Iris pigment epithelial cell (primary cell): ENCODE results near the gene ADM5.
A peak's percentile ranks its signal among the peaks of the same experiment; 100 is the strongest.

Experiments
- DNase-seq: peaks from one replicate; pipeline ENCODE4 v3.0.0-alpha.2; 2011; ENCODE audit warnings: low read depth

The ADM5 gene

GRCh38 chr19:49658566-49659442, 30.6 kb upstream of the ADM5 start:
- no peak for DNase-seq

DNA sequence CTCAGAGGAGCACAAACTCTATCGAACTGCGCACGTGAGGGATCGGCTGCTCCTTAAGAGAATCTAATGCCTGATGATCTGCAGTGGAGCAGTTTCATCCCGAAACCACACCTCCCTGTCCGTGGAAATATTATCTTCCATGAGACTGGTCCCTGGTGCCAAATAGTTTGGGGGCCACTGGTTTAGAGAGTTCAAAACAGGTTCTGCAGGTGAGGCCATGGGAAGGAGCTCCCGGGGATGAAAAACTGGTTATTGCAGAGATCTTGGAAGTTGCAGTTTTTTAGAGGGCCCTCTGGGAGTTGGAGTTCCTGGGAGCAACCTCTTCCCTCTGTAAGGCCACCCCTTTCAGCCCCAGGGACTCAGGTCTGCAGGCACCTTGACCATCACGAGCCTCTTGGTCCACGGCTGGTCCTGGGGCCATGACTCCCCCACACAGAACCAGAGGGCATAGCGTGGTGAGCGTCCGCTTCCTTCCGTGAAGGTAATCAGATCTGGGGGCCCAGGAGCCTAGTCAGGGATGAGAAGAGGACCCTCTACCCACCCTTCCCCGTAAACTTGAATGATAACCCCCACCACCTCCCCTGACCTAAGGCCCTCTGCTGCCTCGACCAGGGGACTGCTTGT, 28.9 kb upstream of the ADM5 start:
- no peak for DNase-seq

DNA sequence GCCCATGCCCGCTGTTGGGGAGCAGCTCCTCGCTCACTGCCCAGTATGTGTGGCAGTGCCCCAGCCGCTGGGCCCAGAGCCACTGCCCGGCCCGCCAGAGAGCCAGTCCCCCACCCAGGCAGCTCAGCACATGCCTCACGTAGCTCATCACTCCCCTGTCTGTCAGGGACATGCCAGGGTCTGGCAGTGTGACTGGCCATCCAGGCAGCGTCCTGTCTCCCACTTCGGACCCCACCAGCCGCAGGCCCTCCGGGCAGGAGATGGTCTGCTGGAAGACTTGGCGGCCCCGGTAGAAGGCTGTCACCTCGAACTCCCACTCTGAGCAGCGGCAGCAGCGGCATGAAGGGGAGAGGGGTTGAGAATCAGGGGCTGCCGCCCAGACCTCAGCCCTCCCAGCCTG, 27.4 kb upstream of the ADM5 start:
- DNase-seq: no peak

- DNase-seq: no peak
These were observed 26.2 kb upstream of the ADM5 start for GRCh38 chr19:49663224-49663623.

- peak; percentile 77 for DNase-seq
These were observed 25.0 kb upstream of the ADM5 start for GRCh38 chr19:49664171-49665035.

DNA sequence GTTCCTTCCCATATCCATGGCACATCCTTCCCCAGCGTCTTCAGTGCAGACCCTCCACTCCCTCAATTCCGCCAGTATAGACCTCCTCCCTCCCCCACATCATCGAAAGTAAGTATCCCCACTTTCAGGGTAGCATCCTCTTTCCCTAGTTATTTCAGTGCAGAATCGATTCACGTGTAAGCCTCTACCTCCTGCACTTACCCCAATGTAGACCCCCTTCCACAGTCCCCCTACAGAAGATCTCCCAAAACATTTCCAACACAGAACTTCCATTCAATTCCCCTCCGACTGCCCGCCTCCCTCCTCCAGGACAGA, 24.4 kb upstream of the ADM5 start:
- DNase-seq: no peak

- DNase-seq: peak; percentile 94
These were observed 23.9 kb upstream of the ADM5 start, which contains the start of the genes BCL2L12 and IRF3 for GRCh38 chr19:49665351-49666119. Gene BCL2L12 (plus strand): TSS chr19:49665933. CDS start chr19:49666693, 760 bp downstream. Gene IRF3 (minus strand): TSS chr19:49665857. CDS start chr19:49664838, 1,019 bp downstream.

DNA sequence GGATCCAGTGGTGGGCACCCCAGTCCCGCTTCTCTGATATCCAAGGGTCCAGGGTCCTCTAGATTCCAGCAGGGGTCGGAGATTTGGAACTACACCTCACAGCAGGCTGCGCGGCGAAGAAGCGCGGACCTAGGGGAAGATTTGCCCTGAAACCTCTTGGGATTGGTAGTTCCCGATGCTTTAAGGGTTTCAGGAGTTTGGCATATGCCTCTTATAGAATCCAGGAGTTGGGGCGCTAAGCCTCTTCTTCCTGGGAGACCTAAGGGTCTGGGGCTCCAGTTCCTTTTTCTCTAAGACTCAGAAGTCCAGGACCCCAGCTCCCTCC, 23.3 kb upstream of the ADM5 start:
- no peak for DNase-seq

- DNase-seq: no peak
These were observed 21.9 kb upstream of the ADM5 start for GRCh38 chr19:49667473-49667872.

GRCh38 chr19:49669516-49669915, 19.9 kb upstream of the ADM5 start:
- DNase-seq: peak; percentile 20

DNA sequence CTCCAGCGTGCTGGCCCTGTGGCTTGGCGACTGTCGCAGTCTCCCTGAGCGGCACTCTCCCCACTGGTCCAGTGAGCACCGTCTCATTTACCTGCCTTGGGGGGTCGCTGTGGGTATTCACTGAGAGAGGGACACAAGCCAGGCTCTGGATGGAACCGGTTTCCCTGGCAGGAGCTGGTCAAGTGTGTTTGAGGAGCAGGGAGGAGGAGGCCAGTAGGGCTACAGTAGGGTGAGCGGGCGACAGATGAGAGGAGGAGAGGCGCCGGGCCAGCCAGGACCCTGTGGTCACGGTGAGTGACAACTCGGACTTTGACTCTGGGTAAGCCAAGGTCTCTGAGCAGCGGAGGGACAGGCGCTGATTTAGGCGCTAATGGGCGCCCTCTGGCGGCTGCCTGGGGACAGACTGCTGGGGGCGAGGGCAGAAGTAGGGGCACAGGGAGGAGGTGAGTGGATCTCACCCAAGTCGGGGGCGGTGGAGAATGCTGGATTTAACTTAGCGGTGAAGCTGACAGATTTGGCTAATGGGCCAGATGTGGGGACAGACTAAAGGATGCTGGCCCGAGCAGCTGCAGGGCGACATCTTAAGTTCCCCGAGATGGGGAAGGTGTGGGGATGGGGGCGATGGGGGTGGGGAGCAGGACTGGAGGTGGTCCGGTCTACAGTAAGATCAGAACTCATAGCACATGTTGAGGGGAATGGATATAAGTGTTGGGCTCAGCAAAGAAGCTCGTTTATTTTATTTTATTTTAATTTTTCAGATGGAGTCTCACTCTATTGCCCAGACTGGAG, 17.1 kb upstream of the ADM5 start:
- DNase-seq: peak; percentile 57

GRCh38 chr19:49676136-49676783, 13.1 kb upstream of the ADM5 start:
- DNase-seq: peak; percentile 95

DNA sequence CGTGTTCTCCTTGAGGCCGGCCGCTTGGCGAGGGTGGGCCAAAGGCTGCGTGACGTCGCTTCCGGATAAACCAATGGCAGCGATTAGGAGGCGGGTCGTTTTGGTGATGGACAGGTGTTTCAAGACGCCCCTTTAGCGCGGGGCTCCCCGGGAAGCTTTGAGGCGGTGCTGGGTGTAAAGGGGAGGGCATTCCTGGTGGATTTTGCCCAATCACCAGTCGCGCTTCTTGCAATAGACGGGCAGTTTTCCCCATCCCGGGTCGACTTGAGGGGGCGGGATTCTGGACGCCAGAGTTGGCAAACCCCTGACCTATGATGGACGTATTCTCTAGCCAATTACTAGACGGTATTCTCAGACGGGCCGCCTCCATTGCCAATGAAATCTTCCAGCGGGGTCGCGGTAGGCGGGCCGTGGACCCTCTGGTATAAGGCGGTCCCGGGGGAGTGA, 12.6 kb upstream of the ADM5 start:
- peak; percentile 100 for DNase-seq

GRCh38 chr19:49677231-49677900, 12.0 kb upstream of the ADM5 start, which contains the start of gene PRMT1:
Gene PRMT1 (plus strand): TSS chr19:49677271. CDS start chr19:49677281, 10 bp downstream.
- DNase-seq: peak; percentile 20

DNA sequence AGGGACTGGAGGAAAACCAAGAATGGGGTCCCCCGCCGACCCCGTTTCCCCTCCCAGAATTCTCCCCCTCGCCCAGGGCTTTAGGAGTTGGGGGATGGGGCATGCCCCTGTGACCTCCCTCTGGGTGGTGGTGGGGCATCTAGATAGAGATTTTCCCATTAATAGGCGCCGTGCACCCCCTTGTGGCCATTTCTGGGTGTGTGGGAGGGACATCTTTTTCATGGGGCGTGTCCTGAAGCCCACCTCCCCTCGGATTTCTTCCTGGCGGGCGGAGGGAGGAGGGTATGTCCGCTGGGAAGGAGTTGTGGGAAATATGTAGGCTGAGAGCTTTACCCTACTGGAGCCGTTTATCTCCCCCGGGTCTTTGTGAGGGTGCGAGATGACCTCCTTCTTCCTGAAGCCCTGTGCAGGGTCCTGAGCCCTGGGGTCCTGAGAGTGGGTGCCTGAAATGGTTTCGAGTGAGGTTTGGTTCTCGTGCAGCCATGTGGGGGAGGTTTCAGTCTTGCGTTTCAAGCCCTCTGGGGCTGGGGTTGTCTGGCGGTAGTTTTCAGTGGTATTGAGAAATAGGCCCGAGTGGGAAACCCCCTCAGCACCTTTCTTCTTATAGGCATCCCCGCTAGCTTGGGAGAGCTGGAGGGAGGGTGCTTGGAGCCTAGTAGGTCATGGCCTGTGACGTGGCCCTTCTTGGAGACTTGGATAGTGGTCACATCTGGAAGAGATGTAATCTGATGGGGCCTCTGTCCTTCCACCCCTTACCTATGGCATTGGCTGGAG, 11.3 kb upstream of the ADM5 start:
- peak; percentile 77 for DNase-seq

DNA sequence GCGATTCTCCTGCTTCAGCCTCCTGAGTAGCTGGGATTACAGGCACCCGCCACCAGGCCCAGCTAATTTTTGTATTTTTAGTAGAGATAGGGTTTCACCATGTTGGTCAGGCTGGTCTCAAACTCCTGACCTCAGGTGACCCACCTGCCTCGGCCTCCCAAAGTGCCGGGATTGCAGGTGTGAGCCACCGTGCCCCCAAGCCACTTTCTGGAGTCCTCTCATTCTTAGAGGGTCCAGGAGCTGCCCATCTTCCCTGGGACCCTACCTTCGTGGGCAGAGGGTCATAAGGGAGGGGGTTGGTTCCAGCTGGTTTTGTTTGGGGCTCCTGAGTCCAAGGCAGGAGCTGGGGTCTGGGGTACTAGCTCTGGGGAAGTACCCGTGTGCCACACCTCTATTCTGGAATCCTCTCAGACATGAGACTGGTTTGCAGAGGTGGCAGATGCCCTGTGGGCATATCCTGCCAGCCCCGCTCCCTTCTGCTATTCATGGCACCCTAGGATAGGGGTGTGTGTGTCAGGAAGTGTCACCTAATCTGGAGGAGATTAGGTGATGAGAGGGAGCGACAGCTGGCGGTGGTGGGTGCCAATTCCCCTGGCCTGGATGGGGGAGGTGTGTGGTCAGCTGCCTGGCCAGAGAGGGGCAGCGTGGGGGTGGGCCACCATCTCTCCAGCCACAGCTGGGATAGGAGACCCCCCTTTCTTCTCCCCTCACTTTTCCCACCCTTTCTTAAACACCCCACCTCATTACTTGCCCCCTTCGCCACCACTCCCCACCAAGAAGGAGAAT, 10.2 kb upstream of the ADM5 start:
- DNase-seq: no peak

- DNase-seq: no peak
These were observed 9.5 kb upstream of the ADM5 start for GRCh38 chr19:49679771-49680413.
